HPDE6-E6E7 (cell line): ENCODE results near the gene CRYGN.

Experiments
- DNase-seq: peaks from one replicate; pipeline ENCODE4 v3.0.0; 2011; ENCODE audit warnings: missing footprints; ENCODE audit errors: extremely low spot score

Gene CRYGN

DNA sequence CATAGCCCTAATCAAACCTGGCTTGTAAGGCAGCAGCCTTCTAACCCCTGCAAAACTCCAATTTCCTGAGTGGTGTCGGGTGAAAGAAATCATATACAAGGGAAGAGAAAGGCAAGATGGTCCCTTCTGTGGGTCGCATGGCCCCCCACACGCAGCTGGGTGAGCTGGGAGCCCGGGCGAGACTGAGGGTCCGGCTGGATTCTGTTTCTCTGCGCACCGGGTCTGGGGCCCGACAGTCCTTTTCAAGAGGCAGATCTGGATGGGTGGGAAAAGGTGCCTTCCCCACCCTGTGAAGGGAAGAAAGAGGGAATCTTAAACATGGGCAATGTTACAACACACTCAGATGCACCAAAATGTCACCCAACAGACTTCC lies 48.6 kb downstream of the CRYGN start:
- DNase-seq: no peak

DNA sequence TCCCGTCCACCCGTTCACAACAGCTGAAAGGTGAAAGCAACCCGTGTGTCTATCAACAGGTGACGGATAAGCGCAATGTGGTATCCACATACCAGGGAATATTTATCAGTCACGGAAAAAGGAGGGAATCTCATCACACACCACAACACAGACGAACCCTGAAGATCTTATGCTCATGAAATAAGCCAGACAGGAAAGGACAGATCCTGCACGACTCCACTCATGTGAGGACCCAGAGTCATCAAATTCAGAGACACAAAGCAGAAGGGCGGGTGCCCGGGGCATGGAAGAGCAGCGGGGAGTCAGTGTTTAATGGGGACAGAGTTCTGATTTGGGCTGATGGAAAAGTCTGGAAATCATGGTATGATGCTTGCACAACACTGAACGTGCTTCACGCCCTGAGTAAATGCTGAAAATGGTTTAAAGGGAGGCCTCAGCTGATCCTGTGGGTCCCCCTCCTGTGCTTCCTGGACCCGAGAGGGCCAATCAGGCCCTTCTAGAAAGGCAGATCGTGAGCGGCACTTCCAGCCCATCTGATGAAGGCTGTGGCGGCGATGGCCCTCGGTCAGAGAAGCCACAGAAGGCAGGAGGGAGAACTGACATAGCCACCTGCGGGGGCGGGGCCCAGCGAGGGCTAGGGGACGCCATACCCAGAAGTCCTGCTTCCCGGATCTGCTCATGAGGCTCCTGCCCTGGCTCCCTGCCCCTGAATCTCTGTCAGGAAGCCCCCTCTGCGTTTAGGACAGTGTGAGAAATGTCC lies 49.2 kb downstream of the CRYGN start:
- DNase-seq: no peak

DNA sequence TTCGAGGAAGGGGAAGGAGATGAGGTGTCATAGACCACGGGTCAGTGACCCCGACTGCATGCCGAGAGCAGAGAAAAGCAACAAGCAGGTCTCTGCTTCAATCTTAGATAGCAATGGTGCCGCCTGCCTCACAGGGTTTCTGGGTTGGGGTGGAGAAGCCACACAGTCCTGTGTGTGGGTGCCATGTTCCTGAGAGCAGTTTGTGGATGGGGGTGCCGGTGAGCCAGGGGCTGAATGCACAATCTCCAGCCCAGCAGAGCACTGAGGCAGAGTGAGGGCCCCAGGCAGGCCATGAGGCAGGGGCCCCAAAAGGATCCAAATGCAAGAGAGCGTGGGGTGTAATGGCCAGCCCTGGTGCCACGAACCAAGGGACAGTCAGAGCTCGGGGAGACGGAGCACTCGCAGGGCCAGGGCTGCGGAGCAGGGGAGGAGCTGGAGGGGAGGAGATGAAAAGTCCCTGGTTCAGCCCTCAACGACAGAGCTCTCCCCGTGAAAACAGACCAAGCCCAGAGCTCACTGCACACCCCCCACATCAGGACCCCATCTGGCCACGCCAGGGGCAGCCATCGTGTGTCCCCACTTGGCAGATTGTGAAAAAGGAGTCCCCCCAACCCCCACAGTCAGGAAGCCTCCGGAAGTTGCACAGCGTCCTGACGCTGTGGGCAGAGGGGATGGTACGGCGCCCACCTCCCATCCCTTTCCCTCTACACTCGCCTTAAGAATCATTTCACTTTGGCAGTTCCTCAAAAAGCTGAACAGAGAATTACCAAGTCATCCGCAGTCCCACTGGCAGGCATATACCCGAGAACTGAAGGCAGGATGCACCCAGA lies 50.0 kb downstream of the CRYGN start:
- no peak for DNase-seq

DNA sequence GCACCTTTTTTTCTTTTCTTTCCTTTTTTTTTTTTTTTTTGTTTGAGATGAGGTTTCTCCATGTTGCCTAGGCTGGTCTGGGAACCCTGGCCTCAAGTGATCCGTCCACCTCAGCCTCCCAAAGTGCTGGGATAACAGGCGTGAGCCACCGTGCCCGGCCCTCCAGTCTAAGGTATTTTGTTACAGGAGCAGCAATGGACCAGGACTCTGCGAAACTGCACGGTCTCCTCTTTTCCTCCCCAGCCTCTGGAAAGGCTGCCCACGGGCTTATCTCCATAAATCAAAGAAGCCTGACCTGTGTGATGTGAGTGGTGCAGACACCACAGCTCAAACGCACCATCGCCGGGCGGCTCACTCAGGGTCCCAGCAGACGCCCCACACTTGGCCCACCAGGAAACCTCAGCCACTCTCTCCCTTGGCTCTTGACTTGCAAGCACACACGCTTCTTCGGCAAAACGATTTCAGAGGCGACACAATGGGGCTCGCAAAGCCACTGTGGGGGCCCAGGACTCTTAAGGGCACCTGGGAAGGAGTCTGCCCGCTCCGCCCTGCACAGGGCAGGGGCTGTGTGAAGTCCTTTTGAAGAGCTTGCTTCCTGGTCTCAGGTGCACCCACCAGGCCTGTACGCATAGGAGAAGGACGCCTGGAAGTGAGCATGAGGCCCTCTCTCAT lies 50.7 kb downstream of the CRYGN start:
- no peak for DNase-seq

DNA sequence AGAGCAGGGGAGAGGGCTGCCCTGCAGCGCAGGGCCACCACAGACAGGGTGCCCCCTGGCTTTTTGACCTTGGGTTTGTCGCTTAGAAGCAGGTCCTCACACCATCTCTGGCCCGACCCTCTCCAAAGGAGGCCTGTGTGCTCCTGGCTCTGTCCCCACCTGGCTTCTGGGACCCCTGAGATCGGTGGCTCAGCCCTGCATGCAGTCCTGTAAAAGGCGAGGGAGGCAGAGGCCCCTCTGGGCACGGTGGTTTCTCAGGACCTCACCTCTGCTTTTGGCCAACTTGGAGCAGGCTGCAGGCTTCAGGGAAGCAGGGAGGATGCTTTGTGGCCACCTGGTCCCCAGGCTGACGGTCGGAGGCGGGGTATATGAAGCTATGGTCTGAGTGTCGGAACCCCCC lies 51.5 kb downstream of the CRYGN start:
- DNase-seq: no peak

DNA sequence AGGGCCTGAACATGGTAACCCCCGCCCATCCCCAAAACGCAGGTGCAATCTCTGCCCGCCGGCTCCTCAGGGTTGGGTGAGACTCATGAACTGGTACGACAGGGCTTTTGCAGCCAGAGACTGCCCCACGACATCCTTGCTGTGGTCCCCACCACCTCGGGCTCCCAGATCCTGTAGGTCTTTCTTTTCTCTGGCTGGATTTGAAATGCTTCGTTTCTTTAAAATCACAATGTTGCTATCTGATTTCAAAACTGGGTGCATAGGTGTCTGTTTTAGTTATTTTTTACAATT lies 52.0 kb downstream of the CRYGN start:
- DNase-seq: no peak

DNA sequence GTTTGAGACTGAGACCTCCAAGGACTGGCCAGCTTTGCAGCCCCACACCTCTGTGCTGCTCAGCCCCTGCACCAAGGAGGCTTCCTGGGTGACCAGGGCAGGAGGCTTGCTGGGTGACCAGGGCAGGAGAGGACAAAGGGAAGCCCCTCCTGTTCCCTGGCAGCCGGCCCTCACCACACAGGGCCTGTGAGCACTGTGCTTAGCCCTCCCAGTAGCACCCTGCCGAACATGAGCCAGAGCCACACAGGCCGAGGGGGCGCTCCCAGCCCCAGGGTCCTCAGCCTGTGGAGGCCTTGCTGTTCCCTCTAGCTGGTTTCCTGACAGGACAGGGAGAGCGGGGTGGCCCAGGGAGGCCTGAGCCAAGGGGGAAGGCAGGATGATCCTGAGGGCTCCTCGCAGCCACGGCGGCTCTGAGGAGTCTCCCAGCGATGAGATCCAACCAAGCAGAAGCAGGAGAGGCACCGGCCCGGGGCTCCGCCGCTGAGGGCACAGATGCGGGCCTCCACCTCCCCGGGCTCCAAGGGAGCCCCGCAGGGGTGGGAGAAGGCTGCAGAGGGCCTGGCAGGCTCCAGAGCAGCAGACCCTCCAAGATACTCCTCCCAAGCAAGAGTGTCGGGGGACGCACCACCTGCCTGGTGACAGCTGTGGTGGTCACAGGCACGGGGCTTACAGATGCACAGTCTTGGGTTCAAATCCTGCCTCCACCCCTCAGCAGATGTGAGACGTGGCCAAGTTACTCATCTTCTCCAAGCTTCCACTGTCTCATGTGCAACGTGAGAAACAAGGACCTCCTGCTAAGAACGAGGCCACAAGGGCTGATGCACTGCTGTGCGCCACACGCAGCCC lies 52.6 kb downstream of the CRYGN start:
- no peak for DNase-seq

DNA sequence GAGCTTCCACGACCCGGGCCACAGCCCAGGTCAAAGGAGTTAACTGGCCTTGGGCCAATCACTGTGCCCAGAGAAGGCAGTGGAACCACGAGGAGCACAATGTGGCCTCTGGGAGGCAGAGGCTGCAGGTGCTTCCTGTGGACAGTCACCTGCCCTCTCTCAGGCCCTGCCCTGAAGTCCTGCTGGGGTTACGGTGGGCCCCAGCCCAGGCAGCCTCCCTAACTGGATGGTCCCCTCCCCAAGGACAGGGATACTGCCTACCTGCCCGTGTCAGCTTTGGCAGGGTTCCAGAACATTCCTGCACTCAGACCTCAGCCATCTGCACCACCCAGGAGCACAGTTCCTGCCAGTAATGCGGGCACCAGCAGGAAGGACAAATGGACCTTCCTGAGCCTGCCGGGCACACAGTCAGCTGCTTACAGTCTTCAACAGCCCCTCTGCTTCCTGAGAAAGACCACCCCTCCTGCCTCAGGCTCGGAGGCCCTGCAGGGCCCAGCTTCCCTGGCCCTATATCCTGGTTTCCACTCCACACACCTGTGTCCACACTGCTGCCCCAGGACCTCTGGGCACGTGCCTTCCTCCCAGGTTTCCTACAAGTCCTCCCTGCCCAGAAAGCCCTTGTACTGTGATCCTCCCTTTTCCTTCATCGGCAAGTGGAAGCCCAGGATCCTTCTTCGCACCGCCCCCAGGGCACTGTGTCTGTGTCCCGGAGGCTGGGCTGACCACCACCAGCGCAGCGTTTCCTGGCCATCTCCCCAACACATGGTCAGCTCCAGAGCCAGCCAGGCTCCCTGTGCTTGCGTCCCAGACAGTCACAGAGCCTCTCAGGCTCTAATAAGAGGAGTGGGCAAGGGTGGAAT lies 53.4 kb downstream of the CRYGN start:
- no peak for DNase-seq

DNA sequence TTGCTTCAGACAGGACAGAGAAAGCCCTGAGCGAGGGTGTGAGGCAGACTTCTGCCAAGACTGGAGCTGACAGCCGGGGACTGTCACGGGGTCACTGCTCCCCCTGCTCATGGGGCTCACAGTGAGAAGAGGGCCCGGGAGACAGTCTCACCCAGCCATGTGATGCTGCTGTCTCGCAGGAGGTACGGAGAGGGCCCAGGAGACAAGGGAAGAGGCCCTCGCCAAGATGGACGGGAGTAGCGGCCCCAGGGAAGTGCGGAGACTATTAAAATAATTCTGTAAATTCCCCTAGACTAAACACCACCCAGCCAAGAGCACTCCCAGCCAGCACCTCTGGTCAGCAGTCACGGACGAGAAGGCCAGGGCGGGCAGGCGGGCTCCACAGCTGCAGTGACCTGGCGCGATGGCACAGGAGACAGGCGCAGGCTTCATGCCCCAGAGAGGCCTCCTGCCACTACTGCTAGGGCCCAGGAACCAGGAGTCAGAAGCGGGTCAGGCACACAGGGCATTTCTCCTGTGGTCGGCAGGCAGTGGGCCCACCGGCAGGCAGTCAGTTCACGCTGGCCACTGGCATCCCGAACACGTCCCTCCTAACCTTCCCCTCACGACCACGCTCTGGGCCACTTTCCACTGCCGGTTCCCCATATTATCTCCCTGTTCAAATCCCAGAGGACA lies 54.2 kb downstream of the CRYGN start:
- no peak for DNase-seq

DNA sequence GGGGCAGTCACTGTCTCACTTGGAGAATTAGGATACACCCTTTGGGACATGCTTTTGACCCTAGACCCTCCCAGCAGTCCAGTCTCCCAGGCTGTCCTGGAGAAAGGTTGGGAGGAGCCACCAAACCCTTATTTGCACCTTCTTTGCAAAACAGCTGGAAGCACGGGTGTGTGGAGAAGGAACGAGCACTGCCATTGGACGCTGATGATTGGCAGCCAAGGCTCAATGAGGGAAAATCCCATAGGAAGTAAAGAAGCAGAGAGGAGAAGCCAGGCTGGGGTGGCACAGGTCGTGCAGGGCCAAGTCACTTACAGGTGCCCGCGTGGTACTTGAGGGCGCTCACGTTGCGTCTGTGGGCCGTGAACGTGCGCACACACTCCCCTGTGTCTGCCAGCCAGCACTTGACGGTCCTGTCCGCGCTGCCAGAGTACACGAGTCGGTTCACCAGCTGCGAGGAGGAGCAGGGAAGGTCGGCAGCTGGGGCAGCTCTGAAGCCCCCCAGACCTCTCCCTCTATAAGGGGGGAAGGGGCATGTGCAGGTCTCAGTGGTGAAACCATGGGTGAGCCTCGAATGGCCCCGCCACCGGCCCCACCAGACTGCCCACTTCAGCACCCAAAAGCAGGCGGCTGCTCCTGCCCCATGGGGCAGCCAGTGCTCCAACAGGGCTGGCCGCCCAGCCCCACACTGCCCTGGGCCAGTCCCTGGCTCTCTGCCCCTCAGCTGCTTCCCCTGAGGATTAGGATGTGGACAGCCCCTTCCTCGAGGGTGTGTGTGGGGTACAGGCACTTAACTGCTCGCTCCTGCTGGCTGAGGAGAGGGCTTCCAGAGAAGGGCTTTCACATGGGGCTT lies 54.9 kb downstream of the CRYGN start:
- no peak for DNase-seq

DNA sequence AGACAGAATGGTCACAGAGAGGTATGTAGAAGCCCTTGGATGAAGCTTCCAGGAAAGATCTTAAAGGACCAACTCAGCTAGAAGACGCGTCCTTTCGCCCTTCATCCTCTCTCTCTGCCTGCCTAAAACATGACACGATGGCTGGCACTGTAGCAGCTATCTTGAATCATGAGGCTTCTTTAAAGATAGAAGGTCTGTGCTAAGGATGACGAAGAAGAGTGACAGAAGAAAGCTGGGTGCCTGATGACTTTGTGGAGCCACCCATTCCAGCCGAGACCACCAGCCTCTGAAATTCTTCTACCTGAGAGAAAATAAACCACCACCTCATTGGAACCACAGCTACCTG lies 55.6 kb downstream of the CRYGN start:
- no peak for DNase-seq

DNA sequence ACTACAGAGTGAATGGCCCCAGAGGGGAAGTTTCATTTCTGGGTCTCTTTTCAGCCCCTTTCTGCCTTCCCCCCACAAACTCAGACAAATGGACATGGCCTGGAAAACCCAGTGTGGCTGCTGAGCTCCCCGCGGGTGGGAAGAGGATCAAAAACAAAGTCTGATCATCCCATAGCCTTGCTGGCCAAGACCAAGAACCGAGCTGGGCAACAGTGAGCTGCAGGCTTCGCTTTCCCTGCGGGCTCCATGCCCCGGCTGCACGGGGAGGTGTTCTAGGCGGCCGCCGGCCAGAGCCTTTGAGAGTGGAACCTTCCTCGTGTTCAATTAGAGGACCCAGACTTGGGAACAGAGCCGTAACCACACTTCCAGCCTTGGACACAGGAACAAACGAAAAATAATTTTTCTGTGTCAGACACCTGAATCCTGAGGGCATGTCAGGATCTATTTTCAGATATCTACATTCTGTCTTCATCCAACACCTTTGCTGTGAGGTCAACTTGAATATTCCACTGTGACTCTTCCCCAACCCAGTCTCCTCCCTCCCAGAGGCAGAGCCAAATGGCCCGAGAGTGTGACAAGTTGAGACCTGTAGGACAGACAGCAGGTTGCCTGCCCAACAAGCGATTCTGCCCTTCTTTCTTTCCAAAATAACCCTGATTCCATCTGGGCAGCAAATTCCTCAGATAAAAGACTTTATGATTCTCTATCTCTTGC lies 56.1 kb downstream of the CRYGN start:
- DNase-seq: no peak

DNA sequence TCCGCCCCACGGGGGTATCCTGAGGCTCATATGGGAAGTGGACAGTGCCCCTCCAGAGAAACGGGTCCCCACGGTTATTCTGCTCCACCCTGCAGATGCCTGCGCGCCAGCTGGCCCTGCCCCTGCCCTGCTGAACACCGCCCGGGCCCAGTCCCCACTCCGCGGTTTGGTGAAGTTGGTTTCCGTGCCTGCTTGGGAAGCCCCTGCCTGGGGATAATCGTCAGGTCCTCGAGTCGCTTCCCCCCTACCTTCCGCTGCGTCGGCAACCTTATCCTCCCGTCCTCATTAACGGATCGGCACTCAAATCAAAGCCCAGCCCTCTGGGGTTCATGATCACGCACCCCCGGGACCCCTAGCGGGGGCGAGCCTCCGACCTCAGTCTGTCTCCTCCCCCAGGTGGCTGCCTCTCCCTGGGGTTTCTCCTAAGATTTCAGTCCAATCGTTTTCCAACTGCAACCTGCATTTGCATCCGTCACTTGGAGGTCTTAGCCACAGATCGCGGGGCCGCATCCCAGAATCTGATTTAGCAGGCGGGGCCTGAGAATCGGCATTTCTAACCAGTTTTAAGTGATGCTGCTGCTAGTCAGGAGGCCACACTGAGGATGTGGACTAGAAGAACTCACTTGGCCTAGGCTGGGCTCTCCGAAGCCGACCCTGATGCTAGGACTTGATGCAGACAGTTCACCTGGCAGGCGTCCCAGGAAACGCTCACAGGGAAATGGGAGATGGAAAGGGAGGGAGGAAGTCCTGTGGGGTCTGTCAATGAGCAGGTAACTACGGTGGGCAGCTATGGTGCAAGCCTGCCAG lies 57.7 kb downstream of the CRYGN start:
- no peak for DNase-seq

DNA sequence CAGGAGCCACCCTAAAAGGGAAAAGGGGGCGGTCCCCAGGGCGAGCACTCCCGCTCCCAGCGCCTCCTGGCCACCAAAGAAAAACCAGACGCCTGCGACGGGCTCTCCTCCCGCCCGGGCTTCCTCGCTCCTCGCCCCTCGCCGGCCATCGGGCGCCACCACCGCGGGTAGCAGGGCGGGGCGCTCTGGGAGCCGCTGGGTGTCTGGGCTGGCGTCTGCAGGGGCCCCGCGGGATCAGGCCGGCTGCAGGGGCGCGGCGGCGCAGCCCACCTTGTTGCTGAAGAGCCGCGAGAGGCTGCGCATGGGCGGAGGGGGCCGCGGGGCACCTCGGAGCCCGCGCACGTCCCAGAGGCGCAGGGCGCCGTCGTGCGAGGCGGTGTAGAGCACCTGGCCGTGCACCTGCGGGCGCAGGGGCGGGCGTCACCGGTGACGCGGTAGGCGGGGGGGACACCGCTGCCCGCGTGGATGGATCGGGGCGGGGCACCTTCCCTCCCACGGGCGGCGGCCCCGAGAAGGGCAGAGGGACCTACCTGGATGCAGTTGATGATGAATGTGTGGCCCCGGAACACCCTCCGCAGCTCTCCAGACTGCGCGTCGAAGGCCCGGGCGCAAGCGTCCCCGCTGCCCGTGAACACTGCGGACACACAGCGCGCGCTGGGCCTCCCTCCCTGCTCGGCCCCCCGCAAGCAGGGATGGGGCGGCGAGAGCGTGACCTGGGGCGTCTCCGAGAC lies 58.4 kb downstream of the CRYGN start:
- DNase-seq: no peak

DNA sequence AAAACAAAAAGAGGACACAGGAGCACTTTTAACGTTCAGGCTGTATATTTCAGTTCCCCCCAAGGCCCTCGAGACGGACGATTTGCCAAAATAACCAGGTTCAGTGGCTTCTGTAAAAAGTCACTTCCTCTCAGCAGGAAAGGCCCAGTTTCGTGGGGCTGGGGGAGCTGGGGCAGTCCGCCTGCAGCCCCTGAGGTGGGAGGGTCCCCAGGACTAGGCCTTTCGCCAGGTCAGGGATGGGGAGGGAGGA lies 58.9 kb downstream of the CRYGN start:
- DNase-seq: no peak

DNA sequence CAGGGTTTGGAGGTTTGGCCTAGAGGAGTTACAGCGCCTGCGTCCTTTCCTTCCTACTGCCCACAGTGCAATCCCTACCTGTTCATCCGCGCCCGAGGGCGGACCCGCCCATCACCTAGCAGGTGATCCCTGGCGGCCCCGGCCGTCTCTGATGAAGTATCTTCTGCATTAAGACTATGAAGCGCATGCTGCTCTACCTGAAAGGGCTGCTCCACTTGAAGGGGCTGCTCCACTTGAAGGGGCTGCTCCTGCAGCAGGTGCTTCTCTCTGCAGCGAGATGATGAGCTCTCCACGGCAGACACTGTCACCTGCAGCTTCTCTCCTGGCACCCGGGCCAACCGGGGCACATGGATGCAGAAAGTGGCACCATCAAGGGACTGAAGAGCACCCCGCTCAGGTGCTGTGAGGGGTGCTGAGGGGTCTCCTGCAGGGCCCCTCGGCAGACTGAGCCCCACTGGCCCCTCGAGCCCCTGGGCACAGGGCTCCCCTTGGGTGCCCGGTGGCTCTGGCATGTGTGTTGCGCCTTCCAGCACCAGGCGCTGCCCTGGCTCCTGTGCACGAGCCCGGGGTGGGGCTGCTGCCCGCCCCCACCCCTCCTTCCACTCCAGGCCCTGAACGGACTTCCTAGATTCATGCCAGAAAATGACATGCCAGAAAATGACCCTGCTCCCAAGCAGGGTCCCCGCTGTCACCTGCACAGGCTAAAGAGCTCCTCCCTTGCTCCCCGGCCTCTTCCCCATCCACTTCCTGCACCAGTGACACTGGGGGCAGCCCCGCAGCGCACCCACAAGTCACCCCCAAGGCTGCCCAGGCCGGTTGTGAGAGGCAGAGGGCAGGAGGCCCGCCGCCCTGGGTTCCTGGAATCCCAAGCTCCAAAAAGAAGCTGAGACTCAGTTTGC lies 59.5 kb downstream of the CRYGN start:
- DNase-seq: no peak
